Karpas-422 (cell line): Measurements from ENCODE around the gene SOCS7. TPM values are rescaled to one million over a fixed set of nuclear protein-coding genes. Genes with fewer than 3 reads are reported as not detected.

ENCODE experiments used
- total RNA-seq: library from RNA; depleted of rRNA; stranded (reverse); fragments of >200 nt; shearing (Covaris generic); gene quantifications from 2 replicates; pipeline ENCODE4 v1.2.3, GENCODE V29; 2014; ENCODE audit warnings: low replicate concordance; rRNA removed

Gene SOCS7
- total RNA-seq, 1 experiment from 2014 or later = 26.5 TPM

Other genes with a start within 250 kb of the SOCS7 start
- not detected in 2 replicates for gene TBC1D3E, start 223.9 kb upstream of the SOCS7 start, total RNA-seq
- gene TBC1D3, start 159.3 kb upstream of the SOCS7 start, total RNA-seq = 2.1 and 2.8 TPM in 2 replicates
- 42.0 and 45.5 TPM in 2 replicates for gene MRPL45, start 54.7 kb upstream of the SOCS7 start, total RNA-seq
- 0.04 and 0.22 TPM in 2 replicates for gene GPR179, start 7.9 kb upstream of the SOCS7 start, total RNA-seq
- 0.04 and 0.54 TPM in 2 replicates for gene ARHGAP23, start 76.6 kb downstream of the SOCS7 start, total RNA-seq